Brain microvascular endothelial cell (primary cell): ENCODE results near the gene ZNF761.
A peak's percentile ranks its signal among the peaks of the same experiment; 100 is the strongest.

Experiments
- DNase-seq: peaks from one replicate; pipeline ENCODE4 v3.0.0-alpha.2; 2020
- H3K27ac ChIP-seq: fragments of 250-450 bp; sonication (Bioruptor Pico); 2 replicates; pipeline ENCODE4 v1.5.1; 2020; ENCODE audit warnings: mild to moderate bottlenecking, moderate library complexity
- H3K27me3 ChIP-seq: fragments of 250-450 bp; sonication (Bioruptor Pico); replicated peaks from 2 replicates; pipeline ENCODE4 v1.5.1; 2020; ENCODE audit warnings: mild to moderate bottlenecking
- H3K36me3 ChIP-seq: fragments of 250-450 bp; sonication (Bioruptor Pico); replicated peaks from 2 replicates; pipeline ENCODE4 v1.5.1; 2020; ENCODE audit warnings: mild to moderate bottlenecking
- H3K4me3 ChIP-seq: 2 replicates; pipeline ENCODE4 v1.5.1; 2011; ENCODE audit warnings: low read depth, mild to moderate bottlenecking, control low read depth, low read length, moderate library complexity
- CTCF ChIP-seq: IDR thresholded peaks from 2 replicates; pipeline ENCODE4 v1.5.1; 2011; ENCODE audit warnings: low read depth, mild to moderate bottlenecking, moderate library complexity, low read length, control low read depth, inconsistent platforms; ENCODE audit errors: missing control alignments
- in situ Hi-C: cut with HindIII; loops from 2 replicates; pipeline ENCODE4 v1.10.0; 2017; ENCODE audit warnings: low sequenced_read_pairs, low pct_ligation_motif_present

ZNF761 gene

DNA sequence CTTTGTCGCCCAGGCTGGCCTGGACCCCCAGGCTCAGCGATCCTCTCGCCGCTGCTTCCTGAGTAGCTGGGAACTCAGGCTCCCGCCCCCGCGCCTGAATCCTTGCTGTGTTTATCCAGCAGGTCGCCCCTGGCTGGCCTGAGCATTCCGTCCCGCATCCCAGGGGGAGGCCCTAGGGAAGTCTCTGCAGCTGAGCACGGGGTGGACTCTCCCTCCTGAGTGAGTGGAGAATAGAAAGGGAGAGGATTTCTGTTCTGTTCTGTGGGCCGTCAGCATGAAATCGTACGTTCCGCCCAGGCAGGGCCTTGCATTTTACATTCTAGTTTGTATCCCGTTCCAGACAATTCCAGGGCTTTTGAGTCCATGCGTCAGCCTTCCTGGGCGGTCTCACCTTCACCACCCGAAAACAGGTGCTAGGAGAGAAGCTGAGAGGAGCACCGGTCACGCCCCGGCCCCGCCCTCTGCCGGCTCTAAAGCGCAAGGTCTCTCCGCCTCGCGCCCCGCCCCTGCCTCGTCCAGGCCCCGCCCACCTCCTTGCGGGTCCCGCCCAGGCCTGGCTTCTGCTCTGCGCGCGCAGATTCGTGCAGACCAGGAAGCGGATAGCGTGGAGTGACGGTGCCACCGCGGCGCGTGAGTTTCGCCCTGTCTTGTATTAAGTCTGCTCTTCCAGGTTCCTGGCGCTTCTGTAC, at the start of gene ZNF761:
TSS of gene ZNF761 (plus strand) at position 586 of the 689 bp plus-strand sequence. CDS start 15,285 bp downstream, outside the sequence.
- TF ChIP-seq CTCF = peak; percentile 59
- Histone ChIP-seq H3K4me3 (peak within 1 kb of the TSS; percentile 81), H3K36me3 (peaks cover 8% of the 10 kb centered on the region), H3K27ac (peak within 1 kb of the TSS; percentile 64), H3K27me3 (no peaks in the 10 kb centered on the region)
- in situ Hi-C loops = no loop called here
- DNase-seq = peak; percentile 87

- no peak overlapping the region for H3K27ac ChIP-seq
- peak; percentile 11 for DNase-seq
- in situ Hi-C loops = no loop called here
- no peak overlapping the region for H3K4me3 ChIP-seq
- H3K27me3 ChIP-seq = no peaks in the 10 kb centered on the region
- TF ChIP-seq CTCF = no peak
- no peaks in the 10 kb centered on the region for H3K36me3 ChIP-seq
These were observed 43.6 kb upstream of the ZNF761 start for GRCh38 chr19:53388168-53388567.

DNA sequence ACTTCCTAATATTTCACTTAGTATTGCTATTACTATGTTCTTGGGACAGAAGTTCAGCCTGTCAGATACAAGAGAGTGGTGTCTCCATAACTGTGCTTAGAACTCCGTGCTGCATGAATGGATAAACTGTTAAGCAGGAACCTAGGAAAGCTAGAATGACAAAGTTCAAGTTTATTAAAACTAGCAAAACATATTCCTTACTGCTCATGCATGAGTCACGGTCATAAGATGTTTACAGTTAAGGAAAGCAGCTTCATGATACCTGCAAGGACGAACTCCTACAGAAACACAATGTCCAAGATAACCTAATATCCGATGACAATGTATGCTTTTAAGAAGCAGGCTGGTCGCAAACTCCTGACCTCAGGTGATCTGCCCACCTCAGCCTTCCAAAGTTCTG, 42.9 kb upstream of the ZNF761 start:
- no peaks in the 10 kb centered on the region for H3K27me3 ChIP-seq
- H3K27ac ChIP-seq = no peak overlapping the region
- no peaks in the 10 kb centered on the region for H3K36me3 ChIP-seq
- no peak overlapping the region for H3K4me3 ChIP-seq
- no peak for DNase-seq
- TF ChIP-seq CTCF = no peak
- in situ Hi-C loops = no loop called here

- Histone ChIP-seq H3K27ac (no peak overlapping the region), H3K36me3 (no peaks in the 10 kb centered on the region), H3K4me3 (no peak overlapping the region), H3K27me3 (no peaks in the 10 kb centered on the region)
- no peak for TF ChIP-seq CTCF
- in situ Hi-C loops = no loop called here
- no peak for DNase-seq
These were observed 42.2 kb upstream of the ZNF761 start for GRCh38 chr19:53389571-53389970.

DNA sequence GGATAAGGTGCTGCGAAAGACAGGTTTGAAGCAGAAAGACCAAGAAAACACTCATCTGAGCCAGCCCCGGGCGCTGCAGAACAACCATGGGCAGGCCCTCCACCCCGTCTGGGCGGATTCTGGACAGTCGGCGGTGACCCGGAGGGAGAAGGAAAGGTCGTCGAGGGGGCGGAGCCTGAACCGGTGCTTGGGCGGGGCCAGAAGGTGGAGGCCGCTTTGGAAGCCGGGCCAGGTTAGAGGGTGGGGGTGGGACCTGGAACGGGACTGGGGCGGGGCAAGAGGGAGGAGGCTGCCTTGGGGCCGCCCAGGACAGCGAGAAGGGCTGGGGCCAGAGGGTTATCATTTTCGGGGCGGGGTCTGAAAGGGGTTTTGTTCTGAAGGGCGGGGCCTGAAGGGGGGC, 41.8 kb upstream of the ZNF761 start:
- Histone ChIP-seq H3K27ac (no peak overlapping the region), H3K27me3 (no peaks in the 10 kb centered on the region), H3K4me3 (no peak overlapping the region), H3K36me3 (no peaks in the 10 kb centered on the region)
- in situ Hi-C loops = no loop called here
- no peak for TF ChIP-seq CTCF
- DNase-seq = no peak

DNA sequence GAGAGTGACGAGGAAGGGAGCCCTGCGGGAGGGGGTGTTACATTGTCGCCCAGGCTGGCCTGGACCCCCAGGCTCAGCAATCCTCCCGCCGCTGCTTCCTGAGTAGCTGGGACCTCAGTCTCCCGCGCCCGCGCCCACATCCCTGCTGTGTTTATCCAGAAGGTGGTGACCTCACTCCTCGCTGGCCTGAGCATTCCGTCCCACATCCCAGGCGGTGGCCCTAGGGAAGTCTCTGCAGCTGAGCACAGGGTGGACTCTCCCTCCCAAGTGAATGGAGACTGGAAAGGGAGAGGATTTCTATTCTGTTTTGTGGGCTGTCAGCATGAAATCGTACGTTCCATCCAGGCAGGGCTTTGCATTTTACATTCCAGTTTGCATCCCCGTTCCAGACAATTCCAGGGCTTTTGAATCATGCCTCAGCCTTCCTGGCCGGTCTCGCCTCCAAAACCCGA, 37.2 kb upstream of the ZNF761 start:
- peak overlapping the region; percentile 77 for H3K4me3 ChIP-seq
- no peak for DNase-seq
- no peak for TF ChIP-seq CTCF

More for the DNA sequence above, 37.2 kb upstream of the ZNF761 start:
- in situ Hi-C loops = no loop called here
- Histone ChIP-seq H3K27me3 (no peaks in the 10 kb centered on the region), H3K36me3 (peaks cover 5% of the 10 kb centered on the region), H3K27ac (no peak overlapping the region)
